Ishikawa (cell line): Measurements from ENCODE around the gene FAAP20.

Source experiments
- CEBPB ChIP-seq: IDR thresholded peaks from 2 replicates; pipeline ENCODE4 v1.6.1; 2012
- CREB1 ChIP-seq: IDR thresholded peaks from 2 replicates; pipeline ENCODE4 v1.6.1; 2012; ENCODE audit warnings: low read depth
- EGR1 ChIP-seq: IDR thresholded peaks from 2 replicates; pipeline ENCODE4 v1.6.1; 2012
- EP300 ChIP-seq: IDR thresholded peaks from 2 replicates; pipeline ENCODE4 v1.6.1; 2012; ENCODE audit warnings: borderline replicate concordance
- FOXM1 ChIP-seq: IDR thresholded peaks from 2 replicates; pipeline ENCODE4 v1.6.1; 2012; ENCODE audit warnings: low read depth, borderline replicate concordance
- MAX ChIP-seq: IDR thresholded peaks from 2 replicates; pipeline ENCODE4 v1.6.1; 2012
- NFIC ChIP-seq: IDR thresholded peaks from 2 replicates; pipeline ENCODE4 v1.6.1; 2012
- RAD21 ChIP-seq: IDR thresholded peaks from 2 replicates; pipeline ENCODE4 v1.6.1; 2012; ENCODE audit warnings: low read depth
- REST ChIP-seq: IDR thresholded peaks from 2 replicates; pipeline ENCODE4 v1.6.1; 2012; ENCODE audit warnings: low read depth, mild to moderate bottlenecking
- TAF1 ChIP-seq: IDR thresholded peaks from 2 replicates; pipeline ENCODE4 v1.6.1; 2012; ENCODE audit warnings: low read depth, mild to moderate bottlenecking
- TCF12 ChIP-seq: IDR thresholded peaks from 2 replicates; pipeline ENCODE4 v1.6.1; 2012; ENCODE audit warnings: low read depth
- TEAD4 ChIP-seq: IDR thresholded peaks from 2 replicates; pipeline ENCODE4 v1.6.1; 2012
- USF1 ChIP-seq: IDR thresholded peaks from 2 replicates; pipeline ENCODE4 v1.6.1; 2012
- YY1 ChIP-seq: IDR thresholded peaks from 2 replicates; pipeline ENCODE4 v1.6.1; 2012; ENCODE audit warnings: low read depth
- ZBTB7A ChIP-seq: IDR thresholded peaks from 2 replicates; pipeline ENCODE4 v1.6.1; 2012; ENCODE audit warnings: low read depth

Gene FAAP20

GRCh38 chr1:2146836-2147517 lies 47.6 kb downstream of the FAAP20 start:
- TF ChIP-seq EP300 (no peak), TEAD4 (no peak), CREB1 (no peak), YY1 (no peak), USF1 (no peak)

GRCh38 chr1:2145946-2146835 lies 48.4 kb downstream of the FAAP20 start:
- TF ChIP-seq NFIC (no peak), FOXM1 (no peak), EP300 (no peak), TEAD4 (no peak), MAX (no peak), CREB1 (no peak), YY1 (no peak), ZBTB7A (no peak)

GRCh38 chr1:2144501-2145090 lies 50.0 kb downstream of the FAAP20 start:
- no peak for TF ChIP-seq USF1
- no peak for TF ChIP-seq TEAD4
- TF ChIP-seq EP300 = no peak
- TF ChIP-seq EGR1 = no peak
- no peak for TF ChIP-seq REST
- no peak for TF ChIP-seq TAF1
- TF ChIP-seq ZBTB7A = no peak
- no peak for TF ChIP-seq TCF12
- no peak for TF ChIP-seq RAD21
- TF ChIP-seq CEBPB = no peak
- no peak for TF ChIP-seq MAX

GRCh38 chr1:2143814-2144500 lies 50.6 kb downstream of the FAAP20 start:
- TF ChIP-seq MAX = no peak
- TF ChIP-seq CEBPB = no peak
- TF ChIP-seq EGR1 = no peak
- no peak for TF ChIP-seq TAF1
- no peak for TF ChIP-seq CREB1
- no peak for TF ChIP-seq EP300
- no peak for TF ChIP-seq USF1
- TF ChIP-seq REST = no peak
- TF ChIP-seq FOXM1 = no peak
- TF ChIP-seq TCF12 = no peak
- no peak for TF ChIP-seq TEAD4
- no peak for TF ChIP-seq ZBTB7A
